ENCODE measurements around the gene MPZL2.

DNA sequence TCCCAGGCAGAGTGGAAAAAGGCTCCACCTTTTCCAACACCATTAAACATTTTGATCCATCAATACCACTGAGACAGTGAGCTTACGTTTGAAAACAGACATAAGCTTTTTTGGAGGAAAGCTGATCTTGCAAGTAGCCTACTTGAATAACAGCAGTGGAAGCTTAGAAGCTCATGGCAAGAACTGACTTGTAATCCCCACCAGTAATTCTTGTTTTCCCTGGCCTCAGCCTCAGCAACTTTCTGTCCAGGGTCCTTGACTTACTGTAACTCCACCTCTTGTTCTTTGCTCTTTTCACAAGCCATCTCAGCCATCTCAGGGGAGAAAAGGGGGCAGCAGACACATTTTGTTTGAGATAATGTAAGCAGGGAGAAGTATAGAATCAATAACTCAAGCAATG, 12.3 kb upstream of the MPZL2 start:
- TF ChIP-seq, protein P1, sequence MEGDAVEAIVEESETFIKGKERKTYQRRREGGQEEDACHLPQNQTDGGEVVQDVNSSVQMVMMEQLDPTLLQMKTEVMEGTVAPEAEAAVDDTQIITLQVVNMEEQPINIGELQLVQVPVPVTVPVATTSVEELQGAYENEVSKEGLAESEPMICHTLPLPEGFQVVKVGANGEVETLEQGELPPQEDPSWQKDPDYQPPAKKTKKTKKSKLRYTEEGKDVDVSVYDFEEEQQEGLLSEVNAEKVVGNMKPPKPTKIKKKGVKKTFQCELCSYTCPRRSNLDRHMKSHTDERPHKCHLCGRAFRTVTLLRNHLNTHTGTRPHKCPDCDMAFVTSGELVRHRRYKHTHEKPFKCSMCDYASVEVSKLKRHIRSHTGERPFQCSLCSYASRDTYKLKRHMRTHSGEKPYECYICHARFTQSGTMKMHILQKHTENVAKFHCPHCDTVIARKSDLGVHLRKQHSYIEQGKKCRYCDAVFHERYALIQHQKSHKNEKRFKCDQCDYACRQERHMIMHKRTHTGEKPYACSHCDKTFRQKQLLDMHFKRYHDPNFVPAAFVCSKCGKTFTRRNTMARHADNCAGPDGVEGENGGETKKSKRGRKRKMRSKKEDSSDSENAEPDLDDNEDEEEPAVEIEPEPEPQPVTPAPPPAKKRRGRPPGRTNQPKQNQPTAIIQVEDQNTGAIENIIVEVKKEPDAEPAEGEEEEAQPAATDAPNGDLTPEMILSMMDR (conservative IDR thresholded peaks at IDR 0.05 in 1 of 2, IDR thresholded peaks at IDR 0.05 in 1 of 2; ENCODE audit: extremely low read depth in 1 of 2, insufficient read depth in 1 of 2, low read depth in 1 of 2, low read length in 2 of 2): no peak
- TF ChIP-seq EZH2 (IDR thresholded peaks at IDR 0.05; ENCODE audit: borderline replicate concordance, low read length): no peak
